Stimulated activated CD4-positive, alpha-beta T cell treated with anti-CD3 and anti-CD28 coated beads, TNF-alpha, amount 100 ng/mL, for 4 hours (primary cell): Measurements from ENCODE around the gene PLPPR3.
"Not testable (repeated sequence)": the region's sequence is repeated elsewhere in the genome, so short reads cannot be mapped to it uniquely, and the experiment has no call there.

Experiments
- DNase-seq, 3 experiments: peaks; one replicate each; pipeline ENCODE4 v3.0.0-alpha.2; 2020; ENCODE audit warnings: low read depth in 3 of 3

Gene PLPPR3

GRCh38 chr19:853614-854220 is 32.0 kb upstream of the PLPPR3 start:
- DNase-seq: not testable (repeated sequence)

DNA sequence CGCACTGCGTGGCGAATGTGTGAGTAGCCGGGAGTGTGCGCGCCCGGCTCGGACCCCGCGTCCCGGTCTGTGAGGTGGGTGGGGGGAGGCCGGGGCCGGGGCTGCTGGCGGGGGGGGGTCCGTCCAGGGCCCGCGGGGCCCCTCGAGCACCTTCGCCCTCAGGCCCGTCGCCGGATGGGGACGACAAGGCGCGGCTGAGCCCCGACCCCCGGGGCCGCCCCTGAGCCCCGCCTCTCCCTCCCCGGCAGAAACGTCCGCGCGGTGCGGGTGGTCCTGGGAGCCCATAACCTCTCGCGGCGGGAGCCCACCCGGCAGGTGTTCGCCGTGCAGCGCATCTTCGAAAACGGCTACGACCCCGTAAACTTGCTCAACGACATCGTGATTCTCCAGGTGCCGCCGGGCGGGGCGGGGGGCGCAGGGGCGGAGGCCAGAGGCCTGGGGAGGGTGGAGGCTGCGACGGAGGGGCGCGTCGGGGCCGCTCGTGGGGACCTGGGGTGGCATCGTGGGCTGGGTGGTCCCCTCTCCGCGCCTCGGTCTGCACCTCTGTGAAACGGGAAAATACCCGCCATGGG is 31.3 kb upstream of the PLPPR3 start:
- no peak for DNase-seq

GRCh38 chr19:852136-853013 is 30.6 kb upstream of the PLPPR3 start, which contains the start of gene ELANE:
ELANE (plus strand) TSS chr19:852303; CDS start chr19:852329, 26 bp downstream.
- no peak for DNase-seq

DNA sequence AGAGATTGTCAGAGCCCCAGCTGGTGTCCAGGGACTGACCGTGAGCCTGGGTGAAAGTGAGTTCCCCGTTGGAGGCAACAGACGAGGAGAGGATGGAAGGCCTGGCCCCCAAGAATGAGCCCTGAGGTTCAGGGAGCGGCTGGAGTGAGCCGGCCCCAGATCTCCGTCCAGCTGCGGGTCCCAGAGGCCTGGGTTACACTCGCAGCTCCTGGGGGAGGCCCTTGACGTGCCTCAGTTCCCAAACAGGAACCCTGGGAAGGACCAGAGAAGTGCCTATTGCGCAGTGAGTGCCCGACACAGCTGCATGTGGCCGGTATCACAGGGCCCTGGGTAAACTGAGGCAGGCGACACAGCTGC is 29.2 kb upstream of the PLPPR3 start:
- DNase-seq: no peak

GRCh38 chr19:850221-850978 is 28.6 kb upstream of the PLPPR3 start:
- DNase-seq: no peak

- not testable (repeated sequence) for DNase-seq
Observed at GRCh38 chr19:849195-849594, 27.4 kb upstream of the PLPPR3 start.

- no peak for DNase-seq
Observed at GRCh38 chr19:848386-848921, 26.7 kb upstream of the PLPPR3 start.

- DNase-seq: no peak
Observed at GRCh38 chr19:845707-846521, 24.2 kb upstream of the PLPPR3 start.

- no peak for DNase-seq
Observed at GRCh38 chr19:844546-844971, 22.8 kb upstream of the PLPPR3 start.

DNA sequence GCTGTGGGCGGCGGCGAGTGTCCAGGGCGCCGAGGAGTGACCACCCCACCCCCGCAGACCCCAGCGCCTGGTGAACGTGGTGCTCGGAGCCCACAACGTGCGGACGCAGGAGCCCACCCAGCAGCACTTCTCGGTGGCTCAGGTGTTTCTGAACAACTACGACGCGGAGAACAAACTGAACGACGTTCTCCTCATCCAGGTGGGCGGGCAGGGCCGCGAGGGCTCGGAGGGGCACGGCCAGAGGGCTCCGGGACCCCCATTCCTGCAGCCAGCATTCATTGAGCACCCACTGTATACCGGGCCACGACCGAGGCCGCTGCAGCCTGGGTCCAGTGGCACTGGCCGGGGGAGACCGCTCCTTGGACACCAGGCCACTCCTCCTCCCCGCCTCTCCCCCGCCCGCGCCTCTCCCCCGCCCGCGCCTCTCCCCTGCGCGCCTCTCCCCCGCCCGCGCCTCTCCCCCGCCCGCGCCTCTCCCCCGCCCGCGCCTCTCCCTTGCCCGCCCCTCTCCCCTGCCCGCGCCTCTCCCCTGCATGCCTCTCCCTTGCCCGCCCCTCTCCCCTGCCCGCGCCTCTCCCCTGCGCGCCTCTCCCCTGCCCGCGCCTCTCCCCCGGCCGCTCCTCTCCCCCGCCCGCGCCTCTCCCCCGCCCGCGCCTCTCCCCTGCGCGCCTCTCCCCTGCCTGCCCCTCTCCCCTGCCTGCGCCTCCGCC is 22.2 kb upstream of the PLPPR3 start:
- no peak for DNase-seq

GRCh38 chr19:843180-843835 is 21.6 kb upstream of the PLPPR3 start:
- DNase-seq: no peak

- not testable (repeated sequence) for DNase-seq
Observed at GRCh38 chr19:842802-843179, 21.0 kb upstream of the PLPPR3 start.

GRCh38 chr19:840519-841206 is 18.9 kb upstream of the PLPPR3 start, which contains the start of gene PRTN3:
PRTN3 (plus strand) TSS chr19:840999; CDS start chr19:841009, 10 bp downstream.
- DNase-seq: no peak

GRCh38 chr19:835210-835810 is 13.6 kb upstream of the PLPPR3 start:
- no peak for DNase-seq

- no peak for DNase-seq
Observed at GRCh38 chr19:834216-834615, 12.5 kb upstream of the PLPPR3 start.

- no peak for DNase-seq
Observed at GRCh38 chr19:831407-832369, 9.9 kb upstream of the PLPPR3 start.

GRCh38 chr19:829129-829758 is 7.5 kb upstream of the PLPPR3 start:
- DNase-seq: no peak
